Measurements from ENCODE around the gene C6.
"Not testable (repeated sequence)": the region's sequence is repeated elsewhere in the genome, so short reads cannot be mapped to it uniquely, and the experiment has no call there.

The C6 gene

GRCh38 chr5:41246376-41246775 is 33.0 kb upstream of the C6 start:
- no peak for DNase-seq (ENCODE audit: low spot score)
- in situ Hi-C loops (cut with MboI; ENCODE audit: low sequenced_read_pairs, unreplicated experiment) = no loop called here
- TF ChIP-seq CTCF (IDR thresholded peaks at IDR 0.05; ENCODE audit: borderline replicate concordance, control extremely low read depth, extremely low read depth, insufficient read depth, missing control alignments) = no peak

- in situ Hi-C loops (cut with MboI; ENCODE audit: low sequenced_read_pairs, unreplicated experiment) = no loop called here
- TF ChIP-seq CTCF (IDR thresholded peaks at IDR 0.05; ENCODE audit: borderline replicate concordance, control extremely low read depth, extremely low read depth, insufficient read depth, missing control alignments) = no peak
Measured at GRCh38 chr5:41243558-41243957, 30.2 kb upstream of the C6 start.

DNA sequence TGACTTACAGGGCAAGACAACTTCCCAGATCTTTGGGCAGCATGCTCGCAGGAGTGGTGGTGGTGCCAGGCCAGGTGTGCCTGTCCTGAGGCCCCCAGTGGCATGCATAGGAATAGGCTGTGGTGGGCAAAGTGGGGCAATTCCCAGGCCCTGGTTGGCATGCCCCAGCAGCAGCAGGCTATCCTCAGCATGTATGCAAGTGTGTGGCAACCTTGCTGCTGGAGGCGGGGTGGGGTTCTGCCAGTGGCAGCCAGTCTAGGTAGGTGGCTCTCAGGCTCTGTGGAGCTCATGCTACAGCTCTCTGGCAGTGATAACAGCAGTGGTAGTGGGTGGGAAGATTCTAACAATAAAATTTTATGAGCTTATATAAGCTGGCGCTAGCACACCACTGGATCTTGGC is 27.7 kb upstream of the C6 start:
- in situ Hi-C loops (cut with MboI; ENCODE audit: low sequenced_read_pairs, unreplicated experiment) = no loop called here
- no peak for DNase-seq (ENCODE audit: low spot score)
- no peak for TF ChIP-seq CTCF (IDR thresholded peaks at IDR 0.05; ENCODE audit: borderline replicate concordance, control extremely low read depth, extremely low read depth, insufficient read depth, missing control alignments)

More at GRCh38 chr5:41243558-41243957, 30.2 kb upstream of the C6 start:
- DNase-seq (ENCODE audit: low spot score) = no peak

GRCh38 chr5:41240390-41240789 is 27.1 kb upstream of the C6 start:
- no peak for TF ChIP-seq CTCF (IDR thresholded peaks at IDR 0.05; ENCODE audit: borderline replicate concordance, control extremely low read depth, extremely low read depth, insufficient read depth, missing control alignments)
- no peak for DNase-seq (ENCODE audit: low spot score)
- in situ Hi-C loops (cut with MboI; ENCODE audit: low sequenced_read_pairs, unreplicated experiment) = no loop called here

GRCh38 chr5:41234475-41234874 is 21.1 kb upstream of the C6 start:
- in situ Hi-C loops (cut with MboI; ENCODE audit: low sequenced_read_pairs, unreplicated experiment) = no loop called here
- TF ChIP-seq CTCF (IDR thresholded peaks at IDR 0.05; ENCODE audit: borderline replicate concordance, control extremely low read depth, extremely low read depth, insufficient read depth, missing control alignments) = no peak
- no peak for DNase-seq (ENCODE audit: low spot score)

DNA sequence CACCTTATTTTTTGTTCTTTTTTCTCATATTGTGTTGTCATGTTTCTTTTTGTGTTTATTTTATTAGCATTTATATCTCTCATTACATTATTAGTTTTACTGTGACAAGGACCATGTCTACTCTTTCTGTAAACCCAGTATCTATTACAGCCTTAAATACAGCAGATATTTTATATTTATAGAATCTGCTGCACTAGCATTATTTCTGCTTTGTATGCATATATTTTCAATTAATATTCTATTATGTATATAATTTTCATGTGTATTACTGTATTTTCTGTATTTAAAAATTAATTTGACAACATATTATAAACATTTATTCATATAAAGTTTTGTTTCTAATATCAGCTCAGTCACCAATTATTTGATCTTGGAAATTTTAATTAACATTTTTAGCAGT is 19.5 kb upstream of the C6 start:
- in situ Hi-C loops (cut with MboI; ENCODE audit: low sequenced_read_pairs, unreplicated experiment) = no loop called here
- DNase-seq (ENCODE audit: low spot score) = no peak
- no peak for TF ChIP-seq CTCF (IDR thresholded peaks at IDR 0.05; ENCODE audit: borderline replicate concordance, control extremely low read depth, extremely low read depth, insufficient read depth, missing control alignments)

DNA sequence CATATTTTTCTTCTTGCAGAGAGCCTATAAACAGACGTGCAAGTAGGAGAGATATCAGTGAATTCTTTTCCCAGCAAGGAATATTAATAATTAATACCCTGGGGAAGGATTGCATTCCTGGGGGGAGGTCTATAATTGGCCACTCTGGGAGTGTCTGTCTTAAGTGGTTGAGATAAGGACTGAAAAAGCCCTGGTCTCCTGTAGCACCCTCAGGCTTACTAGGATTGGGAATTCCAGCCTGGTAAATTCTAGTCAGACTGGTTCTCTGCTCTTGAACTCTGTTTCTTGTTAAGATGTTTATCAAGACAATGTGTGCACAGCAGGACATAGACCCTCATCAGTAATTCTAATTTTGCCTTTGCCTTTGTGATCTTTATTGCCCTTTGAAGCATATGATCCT is 16.9 kb upstream of the C6 start:
- DNase-seq (ENCODE audit: low spot score); in situ Hi-C loops (cut with MboI; ENCODE audit: low sequenced_read_pairs, unreplicated experiment): not testable (repeated sequence)

Measured in GM13976 (cell line).